Fibroblast of gingiva (primary cell): Measurements from ENCODE around the gene FRK.

Source experiments
- DNase-seq: peaks from one replicate; pipeline ENCODE4 v3.0.0-alpha.2; 2011; ENCODE audit warnings: low read depth

FRK gene

GRCh38 chr6:115885636-115886366, 174.9 kb downstream of the FRK start:
- no peak for DNase-seq

- no peak for DNase-seq
Measured at GRCh38 chr6:115882771-115883170, 177.9 kb downstream of the FRK start.

- no peak for DNase-seq
Measured at GRCh38 chr6:115882174-115882573, 178.5 kb downstream of the FRK start.
